GM12892 (cell line): Measurements from ENCODE around the gene RTN4R.
"Not testable (repeated sequence)": the region's sequence is repeated elsewhere in the genome, so short reads cannot be mapped to it uniquely, and the experiment has no call there.

Source experiments
- DNase-seq: peaks from one replicate; pipeline ENCODE4 v3.0.0; 2011; ENCODE audit not compliant: insufficient read length
- FAIRE-seq: peaks from 2 replicates; lab custom pipeline; 2011; peaks lifted over from hg19 to GRCh38; lab: Jason Lieb, UNC
- POLR2A ChIP-seq: IDR thresholded peaks from 2 replicates; pipeline ENCODE4 v1.6.1; 2011; ENCODE audit warnings: low read depth, low read length, control low read depth
- POLR2AphosphoS5 ChIP-seq: IDR thresholded peaks from 2 replicates; pipeline ENCODE4 v1.6.1; 2011; ENCODE audit warnings: low read depth, low read length, control low read depth
- TAF1 ChIP-seq: IDR thresholded peaks from 2 replicates; pipeline ENCODE4 v1.6.1; 2011; ENCODE audit warnings: low read depth, mild to moderate bottlenecking, control low read depth, low read length, borderline replicate concordance

Gene RTN4R

DNA sequence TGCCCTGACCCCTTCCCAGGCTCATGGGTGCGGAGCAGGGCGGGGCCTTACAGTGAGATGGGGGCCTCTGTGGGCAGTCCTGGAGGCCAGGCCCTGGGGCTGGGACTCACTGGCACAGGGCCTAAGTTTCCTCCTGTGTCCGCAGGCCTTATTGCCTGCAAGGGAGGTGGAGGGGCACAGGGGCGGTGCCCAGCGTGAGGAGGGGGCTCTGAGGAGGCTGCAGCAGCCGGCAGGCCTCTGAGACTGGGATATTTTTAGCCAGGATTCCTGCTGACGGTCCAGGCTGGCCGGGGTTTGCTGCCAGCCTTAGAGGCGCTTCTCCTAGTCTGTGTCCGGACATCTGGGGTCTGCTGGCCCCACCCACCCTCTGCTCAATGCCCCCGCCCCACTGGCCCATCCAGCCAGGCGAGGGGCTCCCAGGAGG lies 5.7 kb upstream of the RTN4R start:
- FAIRE-seq (no peak), DNase-seq (no peak)
- TF ChIP-seq POLR2AphosphoS5 (no peak), POLR2A (no peak), TAF1 (no peak)

GRCh38 chr22:20272700-20273099 lies 4.6 kb upstream of the RTN4R start:
- TF ChIP-seq TAF1 (no peak), POLR2A (no peak), POLR2AphosphoS5 (no peak)
- FAIRE-seq: no peak
- no peak for DNase-seq

DNA sequence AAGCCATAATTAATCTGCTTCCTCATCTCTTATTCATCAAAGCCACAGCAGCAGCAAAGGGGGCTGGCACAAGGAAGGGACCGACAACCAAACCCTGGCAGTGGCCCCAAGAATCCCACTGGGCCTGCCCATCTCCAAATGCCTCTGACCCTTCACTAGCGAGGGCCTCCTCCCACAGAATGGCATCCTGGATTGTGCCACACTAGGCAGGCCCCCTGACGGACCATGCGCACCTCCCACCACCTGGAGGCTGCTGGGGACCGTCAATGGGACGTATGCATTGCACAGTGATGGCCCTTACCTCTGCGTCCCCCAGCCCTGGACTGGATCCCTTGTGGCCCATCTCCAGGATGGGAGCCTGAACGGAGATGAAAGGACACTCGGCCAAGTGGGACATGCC lies 4.1 kb upstream of the RTN4R start:
- TF ChIP-seq POLR2A: no peak
- no peak for TF ChIP-seq POLR2AphosphoS5
- TF ChIP-seq TAF1: no peak
- no peak for DNase-seq

GRCh38 chr22:20271114-20271994 lies 3.2 kb upstream of the RTN4R start:
- no peak for FAIRE-seq
- TF ChIP-seq TAF1: no peak
- TF ChIP-seq POLR2A: no peak
- no peak for TF ChIP-seq POLR2AphosphoS5

More for the DNA sequence above, 4.1 kb upstream of the RTN4R start:
- FAIRE-seq: no peak

DNA sequence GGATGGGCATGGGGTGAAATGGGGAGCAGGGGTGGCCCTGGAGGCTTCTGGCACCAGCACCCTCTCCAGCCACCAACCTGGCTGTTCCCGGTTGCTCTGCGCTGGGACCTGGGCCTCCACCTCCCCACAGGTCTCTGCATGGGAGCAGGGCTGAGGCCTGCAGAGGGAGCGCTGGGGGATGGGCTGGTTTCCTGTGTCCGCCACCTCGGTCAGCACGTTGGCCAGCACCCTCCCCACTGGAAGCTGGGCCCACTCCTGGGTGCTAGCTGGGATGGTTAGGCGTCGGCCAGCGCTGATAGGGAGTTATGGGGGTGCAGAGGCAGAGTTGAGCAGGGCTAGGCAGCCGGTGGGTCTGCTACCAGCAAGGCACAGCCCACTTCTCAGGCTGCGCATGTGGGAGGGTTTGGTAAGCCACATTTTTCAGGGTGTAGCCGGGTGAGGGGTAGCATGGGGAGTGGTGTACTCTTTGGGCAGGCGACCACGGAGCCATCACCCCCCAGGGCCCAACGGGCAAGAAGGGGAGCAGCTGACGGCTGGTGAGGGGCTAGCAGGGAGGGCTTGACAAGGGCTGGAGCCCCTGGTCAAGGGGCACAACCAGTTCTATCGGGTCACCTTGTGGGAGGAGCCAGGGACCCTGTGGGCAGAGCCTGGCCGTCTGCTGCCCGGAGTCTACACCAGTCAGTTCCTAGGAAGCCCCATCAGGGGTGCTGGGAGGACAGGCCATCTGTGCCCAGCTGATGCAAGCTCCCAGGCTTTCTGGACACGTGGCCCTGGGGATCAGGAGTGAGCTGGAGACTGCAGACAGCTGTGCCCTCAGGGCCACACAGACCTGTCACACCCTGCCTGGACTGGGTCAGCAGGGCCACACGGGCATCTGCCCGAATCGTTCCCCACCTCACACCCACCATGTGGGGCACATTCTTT lies 2.3 kb upstream of the RTN4R start:
- not testable (repeated sequence) for DNase-seq, FAIRE-seq

More at GRCh38 chr22:20271114-20271994, 3.2 kb upstream of the RTN4R start:
- DNase-seq: no peak

DNA sequence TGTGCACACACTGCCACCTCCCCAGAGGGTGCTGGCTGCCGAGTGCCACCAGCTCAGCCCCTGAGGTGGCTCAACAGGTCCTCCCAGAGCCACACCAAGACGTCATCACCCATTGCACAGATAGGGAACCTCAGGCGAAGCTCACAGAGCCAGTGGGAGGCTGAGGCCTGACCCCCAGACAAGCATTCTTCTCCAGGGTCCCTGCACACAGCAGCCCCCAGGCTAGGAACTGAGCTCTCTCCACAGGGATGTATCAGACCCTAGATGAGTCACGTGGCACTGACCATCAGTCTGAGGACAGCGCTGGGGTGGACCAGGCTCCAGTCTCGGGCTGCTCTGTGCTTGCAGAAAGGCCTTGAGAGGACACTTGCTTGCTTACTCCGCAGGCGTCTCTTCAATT lies 1.6 kb upstream of the RTN4R start:
- not testable (repeated sequence) for FAIRE-seq, DNase-seq

GRCh38 chr22:20269201-20269600 lies 1.1 kb upstream of the RTN4R start:
- not testable (repeated sequence) for DNase-seq, FAIRE-seq

DNA sequence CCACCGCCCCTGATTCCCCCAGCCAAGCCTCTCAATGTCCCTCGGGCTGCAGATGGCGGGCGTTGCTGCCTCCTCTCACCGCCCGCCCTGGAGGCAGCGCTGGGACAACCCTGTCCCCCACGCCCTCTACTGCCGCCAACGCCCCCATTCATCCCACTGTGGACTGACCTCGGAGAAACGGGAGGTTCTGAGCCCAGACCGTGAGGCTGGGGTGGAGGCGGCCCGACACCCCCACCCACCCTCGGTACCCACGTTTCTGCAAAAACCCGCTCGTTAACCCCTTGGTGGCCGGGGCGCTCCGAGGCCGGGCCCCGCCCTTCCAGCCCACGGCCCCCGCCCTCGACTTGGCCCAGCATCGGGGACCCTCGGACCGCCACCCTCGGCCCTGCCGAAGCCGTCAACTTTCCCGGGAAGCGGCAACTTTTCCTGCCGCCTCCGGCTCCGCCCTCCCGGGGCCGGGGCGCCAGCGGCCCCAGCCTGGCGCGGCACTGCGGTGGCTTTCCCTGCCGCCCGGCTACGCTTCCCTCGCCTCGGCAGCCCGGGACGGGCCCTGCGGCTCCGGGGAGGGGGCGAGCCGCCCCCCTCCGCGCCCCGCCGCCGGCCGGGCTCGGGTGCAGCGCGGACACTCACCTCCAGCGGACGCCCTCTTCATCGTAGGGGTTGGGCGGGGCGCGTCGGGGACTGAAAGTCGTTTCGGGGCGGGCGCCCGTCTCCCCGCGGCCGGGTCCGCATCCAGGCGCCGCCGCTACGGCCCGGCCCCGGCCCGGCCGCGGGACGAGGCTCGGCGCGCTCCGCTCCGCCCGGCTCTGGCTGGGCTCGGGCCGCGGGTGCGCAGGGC lies 458 bp downstream of the RTN4R start:
- TF ChIP-seq POLR2AphosphoS5 (no peak), TAF1 (no peak), POLR2A (no peak)
- no peak for FAIRE-seq
- DNase-seq: no peak

- not testable (repeated sequence) for DNase-seq, FAIRE-seq
Observed at GRCh38 chr22:20266667-20267440, 1.3 kb downstream of the RTN4R start.

DNA sequence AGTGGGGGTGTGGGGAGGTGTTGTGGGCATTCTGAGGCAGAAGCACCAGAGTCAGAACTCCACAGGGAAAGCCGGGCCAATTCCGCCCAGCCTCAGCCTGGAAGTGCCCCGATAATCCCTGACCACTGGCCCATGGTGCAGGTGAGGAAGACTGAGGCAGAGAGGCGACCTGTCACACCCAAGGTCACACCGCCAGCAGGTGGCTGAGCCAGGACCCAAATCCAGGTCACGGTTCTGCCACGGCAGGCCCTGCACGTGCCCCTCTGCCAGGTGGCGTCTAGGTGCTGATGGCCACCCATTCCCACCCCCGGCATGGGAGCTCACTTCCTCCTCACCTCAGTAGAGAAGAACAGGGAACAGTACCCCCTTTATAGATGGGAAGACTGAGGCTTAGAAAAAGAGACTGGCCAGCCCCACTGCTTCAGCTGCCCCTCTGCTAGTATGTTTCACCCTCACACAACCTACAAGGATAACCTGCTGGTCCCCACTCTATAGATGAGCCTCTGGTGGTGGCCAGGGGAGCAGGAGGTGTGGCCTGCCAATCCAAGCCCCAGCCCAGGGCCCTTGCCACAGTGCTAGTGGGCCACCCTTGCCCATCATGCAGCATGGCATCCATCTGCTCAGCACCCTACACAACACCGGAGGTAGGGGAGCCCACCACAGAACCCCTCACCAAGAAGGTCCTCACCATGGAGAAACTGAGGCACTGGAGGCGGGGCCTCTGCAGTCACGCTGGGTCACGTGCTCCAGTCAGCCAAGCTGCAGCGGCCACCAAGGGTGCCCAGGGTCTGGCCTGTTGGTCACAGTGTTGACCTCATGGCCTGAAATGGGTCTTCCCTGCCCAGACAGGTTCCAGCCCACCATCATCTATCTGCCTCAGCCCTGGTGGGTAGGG lies 2.1 kb downstream of the RTN4R start:
- FAIRE-seq, DNase-seq: not testable (repeated sequence)
